Keratinocyte (primary cell): Measurements from ENCODE around the gene SPTBN1. TPM values are rescaled to one million over a fixed set of nuclear protein-coding genes. Genes with fewer than 3 reads are reported as not detected.

ENCODE experiments used
- DNase-seq: peaks from one replicate; pipeline ENCODE4 v3.0.0-alpha.2; 2011; ENCODE audit warnings: low read depth, missing footprints, low spot score
- FAIRE-seq: peaks from 2 replicates; lab custom pipeline; 2011; peaks lifted over from hg19 to GRCh38; lab: Jason Lieb, UNC
- H2AFZ ChIP-seq: 2 replicates; pipeline ENCODE4 v1.6.0; 2012; ENCODE audit warnings: low read length, control low read depth, inconsistent platforms; ENCODE audit not compliant: control insufficient read depth
- H3K27ac ChIP-seq: 2 replicates; pipeline ENCODE4 v1.5.1; 2011; ENCODE audit warnings: low read length; ENCODE audit not compliant: control insufficient read depth, insufficient read depth
- H3K27me3 ChIP-seq: 3 replicates; pipeline ENCODE4 v1.6.0; 2011; ENCODE audit warnings: low read length; ENCODE audit not compliant: control insufficient read depth, insufficient read depth; ENCODE audit errors: extremely low read depth
- H3K36me3 ChIP-seq, 2 experiments: 2 replicates in 1 of 2; 3 replicates in 1 of 2; pipeline ENCODE4 v1.5.1; 2011; ENCODE audit warnings: low read length in 2 of 2, mild to moderate bottlenecking in 1 of 2; ENCODE audit not compliant: control insufficient read depth in 2 of 2, insufficient read depth in 2 of 2; ENCODE audit errors: extremely low read depth in 1 of 2
- H3K4me1 ChIP-seq: 3 replicates; pipeline ENCODE4 v1.5.1; 2011; ENCODE audit warnings: low read length; ENCODE audit not compliant: control insufficient read depth, insufficient read depth; ENCODE audit errors: extremely low read depth
- H3K4me2 ChIP-seq: 3 replicates; pipeline ENCODE4 v1.6.0; 2011; ENCODE audit warnings: low read depth, low read length; ENCODE audit not compliant: control insufficient read depth, insufficient read depth; ENCODE audit errors: extremely low read depth
- H3K4me3 ChIP-seq, 3 experiments: fragments of 200-600 bp in 1 of 3; sonication (generic) in 1 of 3; 2 replicates in 2 of 3; 3 replicates in 1 of 3; pipeline ENCODE4 v1.5.1; 2011 to 2016; ENCODE audit warnings: low read length in 3 of 3, mild to moderate bottlenecking in 3 of 3, control low read depth in 2 of 3, inconsistent platforms in 1 of 3, low read depth in 1 of 3, mixed read lengths in 1 of 3, mixed run types in 1 of 3, moderate library complexity in 1 of 3; ENCODE audit not compliant: control insufficient read depth in 2 of 3, insufficient read depth in 2 of 3; ENCODE audit errors: extremely low read depth in 1 of 3
- H3K79me2 ChIP-seq: 2 replicates; pipeline ENCODE4 v1.6.0; 2012; ENCODE audit warnings: low read length; ENCODE audit not compliant: control insufficient read depth, insufficient read depth
- H3K9ac ChIP-seq: 3 replicates; pipeline ENCODE4 v1.6.0; 2011; ENCODE audit warnings: low read length; ENCODE audit not compliant: control insufficient read depth, insufficient read depth; ENCODE audit errors: extremely low read depth
- H3K9me1 ChIP-seq: 3 replicates; pipeline ENCODE4 v1.6.0; 2011; ENCODE audit warnings: low read length; ENCODE audit not compliant: control insufficient read depth, insufficient read depth; ENCODE audit errors: extremely low read depth
- H3K9me3 ChIP-seq: 2 replicates; pipeline ENCODE4 v1.5.1; 2012; ENCODE audit warnings: low read depth, low read length; ENCODE audit not compliant: control insufficient read depth
- H4K20me1 ChIP-seq: 3 replicates; pipeline ENCODE4 v1.6.0; 2011; ENCODE audit warnings: low read length; ENCODE audit not compliant: control insufficient read depth, insufficient read depth; ENCODE audit errors: extremely low read depth
- EZH2 ChIP-seq: IDR thresholded peaks from one replicate; pipeline ENCODE4 v1.6.1; 2012; ENCODE audit warnings: inconsistent platforms, mild to moderate bottlenecking, low read length, moderate library complexity
- dilution Hi-C: fragments of 300-500 bp; cut with MboI; formaldehyde crosslinking; loops from one replicate; pipeline ENCODE4 v1.7.0; 2020; ENCODE audit warnings: low sequenced_read_pairs; ENCODE audit not compliant: extremely low pct_ligation_motif_present
- polyA plus RNA-seq, 5 experiments: library from polyadenylated mRNA; depleted of rRNA in 3 of 5; stranded (reverse) in 3 of 5; stranded (forward) in 1 of 5; unstranded in 1 of 5; fragments of >200 nt; gene quantifications; 1 replicate in 1 of 5; 2 replicates in 3 of 5; 3 replicates in 1 of 5; pipeline versions ENCODE4 v1.2.1 to v1.2.3, GENCODE V29; 2011 to 2012; ENCODE audit warnings: missing spikeins in 2 of 5, low read depth in 1 of 5, low replicate concordance in 1 of 5
- TF ChIP-seq, protein P1 (sequence below), 3 experiments: IDR thresholded peaks in 1 of 3; conservative IDR thresholded peaks in 1 of 3; optimal IDR thresholded peaks in 1 of 3; 2 replicates in 2 of 3; 3 replicates in 1 of 3; pipeline versions ENCODE3 to v1.5.1; 2011; ENCODE audit warnings: low read length in 3 of 3, mild to moderate bottlenecking in 3 of 3, moderate library complexity in 2 of 3, control low read depth in 1 of 3, inconsistent platforms in 1 of 3; ENCODE audit not compliant: insufficient read depth in 2 of 3; ENCODE audit errors: extremely low read depth in 1 of 3

SPTBN1 gene
- polyA plus RNA-seq, 1 donor (not counting 4 experiments of a cell fraction or from before 2014, with no cell fraction given) = 40.0 TPM

GRCh38 chr2:54586062-54586461, 129.9 kb downstream of the SPTBN1 start:
- Histone ChIP-seq H3K79me2 (peaks cover 92% of the 10 kb centered on the region), H2AFZ (no peak overlapping the region), H4K20me1 (no peaks in the 10 kb centered on the region), H3K4me2 (no peak overlapping the region), H3K9me3 (no peaks in the 10 kb centered on the region), H3K4me1 (peaks cover 19% of the 10 kb centered on the region), H3K9me1 (peaks cover 4% of the 10 kb centered on the region), H3K36me3 (peaks cover 5 to 8% of the 10 kb centered on the region in 2 experiments), H3K4me3 (no peak overlapping the region), H3K9ac (no peak overlapping the region), H3K27ac (no peak overlapping the region), H3K27me3 (no peaks in the 10 kb centered on the region)
- DNase-seq (no peak), FAIRE-seq (no peak)
- TF ChIP-seq, protein P1, sequence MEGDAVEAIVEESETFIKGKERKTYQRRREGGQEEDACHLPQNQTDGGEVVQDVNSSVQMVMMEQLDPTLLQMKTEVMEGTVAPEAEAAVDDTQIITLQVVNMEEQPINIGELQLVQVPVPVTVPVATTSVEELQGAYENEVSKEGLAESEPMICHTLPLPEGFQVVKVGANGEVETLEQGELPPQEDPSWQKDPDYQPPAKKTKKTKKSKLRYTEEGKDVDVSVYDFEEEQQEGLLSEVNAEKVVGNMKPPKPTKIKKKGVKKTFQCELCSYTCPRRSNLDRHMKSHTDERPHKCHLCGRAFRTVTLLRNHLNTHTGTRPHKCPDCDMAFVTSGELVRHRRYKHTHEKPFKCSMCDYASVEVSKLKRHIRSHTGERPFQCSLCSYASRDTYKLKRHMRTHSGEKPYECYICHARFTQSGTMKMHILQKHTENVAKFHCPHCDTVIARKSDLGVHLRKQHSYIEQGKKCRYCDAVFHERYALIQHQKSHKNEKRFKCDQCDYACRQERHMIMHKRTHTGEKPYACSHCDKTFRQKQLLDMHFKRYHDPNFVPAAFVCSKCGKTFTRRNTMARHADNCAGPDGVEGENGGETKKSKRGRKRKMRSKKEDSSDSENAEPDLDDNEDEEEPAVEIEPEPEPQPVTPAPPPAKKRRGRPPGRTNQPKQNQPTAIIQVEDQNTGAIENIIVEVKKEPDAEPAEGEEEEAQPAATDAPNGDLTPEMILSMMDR (optimal IDR thresholded peaks at IDR 0.05 in 1 of 3, IDR thresholded peaks at IDR 0.05 in 1 of 3, conservative IDR thresholded peaks at IDR 0.05 in 1 of 3; ENCODE audit: extremely low read depth in 1 of 3, insufficient read depth in 2 of 3, low read length in 3 of 3) = no peak
- no peak for TF ChIP-seq EZH2
- dilution Hi-C loops = no loop called here

GRCh38 chr2:54586494-54586893, 130.4 kb downstream of the SPTBN1 start:
- TF ChIP-seq EZH2 = no peak
- TF ChIP-seq, protein P1 (optimal IDR thresholded peaks at IDR 0.05 in 1 of 3, IDR thresholded peaks at IDR 0.05 in 1 of 3, conservative IDR thresholded peaks at IDR 0.05 in 1 of 3; ENCODE audit: extremely low read depth in 1 of 3, insufficient read depth in 2 of 3, low read length in 3 of 3) = no peak
- peaks cover 4% of the 10 kb centered on the region for H3K9me1 ChIP-seq
- no peak overlapping the region for H2AFZ ChIP-seq
- FAIRE-seq (no peak), DNase-seq (no peak)
- H3K9ac ChIP-seq = no peak overlapping the region
- H3K27me3 ChIP-seq = no peaks in the 10 kb centered on the region
- H3K4me1 ChIP-seq = peaks cover 19% of the 10 kb centered on the region
- peaks cover 5 to 8% of the 10 kb centered on the region in 2 experiments for H3K36me3 ChIP-seq
- H3K4me2 ChIP-seq = no peak overlapping the region
- dilution Hi-C loops = no loop called here
- no peaks in the 10 kb centered on the region for H4K20me1 ChIP-seq
- peaks cover 91% of the 10 kb centered on the region for H3K79me2 ChIP-seq
- no peak overlapping the region for H3K4me3 ChIP-seq
- no peaks in the 10 kb centered on the region for H3K9me3 ChIP-seq
- H3K27ac ChIP-seq = no peak overlapping the region
